Thoracic aorta (tissue), 2 donors: Measurements from ENCODE around the gene TARBP2. TPM values are rescaled to one million over a fixed set of nuclear protein-coding genes. Genes with fewer than 3 reads are reported as not detected.
A peak's percentile ranks its signal among the peaks of the same experiment; 100 is the strongest.

ENCODE experiments used
- ATAC-seq: fragments of 150-250 bp; one replicate; pipeline ENCODE4 v1.8.0; 2017; ENCODE audit warnings: low read depth; ENCODE audit not compliant: insufficient number of reproducible peaks, low FRiP score
- DNase-seq: peaks from one replicate; pipeline ENCODE4 v3.0.0-alpha.2; 2020; ENCODE audit warnings: low spot score
- H3K27ac ChIP-seq, 2 donors: fragments of 200-600 bp; sonication (generic); 1 replicate in 1 of 2; 2 replicates in 1 of 2; pipeline ENCODE4 v1.5.1; 2016; ENCODE audit warnings: mild to moderate bottlenecking in 2 of 2, moderate library complexity in 2 of 2
- H3K27me3 ChIP-seq: fragments of 200-600 bp; sonication (generic); replicated peaks from 2 replicates; pipeline ENCODE4 v1.6.0; 2016; ENCODE audit warnings: mild to moderate bottlenecking; ENCODE audit not compliant: insufficient read depth
- H3K36me3 ChIP-seq: fragments of 200-600 bp; sonication (generic); one replicate; pipeline ENCODE4 v1.5.1; 2016
- H3K4me1 ChIP-seq, 2 donors: fragments of 200-600 bp; sonication (generic); 1 replicate in 1 of 2; 2 replicates in 1 of 2; pipeline versions ENCODE4 v1.5.1 to v1.6.0; 2016; ENCODE audit warnings: low read depth in 2 of 2, mild to moderate bottlenecking in 1 of 2; ENCODE audit not compliant: control insufficient read depth in 1 of 2
- H3K4me3 ChIP-seq: fragments of 200-600 bp; sonication (generic); 2 replicates; pipeline ENCODE4 v1.5.1; 2016; ENCODE audit warnings: mild to moderate bottlenecking
- H3K9me3 ChIP-seq: fragments of 200-600 bp; sonication (generic); 2 replicates; pipeline ENCODE4 v1.5.1; 2016
- CTCF ChIP-seq: fragments of 200-600 bp; sonication (generic); IDR thresholded peaks from one replicate; pipeline ENCODE4 v1.5.1; 2019; ENCODE audit warnings: antibody characterized with exemption
- total RNA-seq, 2 donors: library from RNA; depleted of rRNA; stranded (reverse); fragments of >200 nt; gene quantifications; one replicate each; pipeline versions ENCODE4 v1.1.0 to v1.2.3, GENCODE V29; 2016

Gene TARBP2
- total RNA-seq, 2 donors from 2014 or later: 14.2 to 27.7 TPM

GRCh38 chr12:53502983-53503728 is 2.1 kb downstream of the TARBP2 start:
- H3K4me3 ChIP-seq: peak overlapping the region; percentile 87
- H3K4me1 ChIP-seq: peaks cover 34 to 77% of the 10 kb centered on the region in 2 donors
- no peaks in the 10 kb centered on the region for H3K9me3 ChIP-seq
- no peaks in the 10 kb centered on the region for H3K27me3 ChIP-seq
- H3K36me3 ChIP-seq: no peaks in the 10 kb centered on the region
- TF ChIP-seq CTCF: no peak
- DNase-seq (no peak), ATAC-seq (no peak)
- H3K27ac ChIP-seq: peak overlapping the region; percentile 98 to 99

- no peak for TF ChIP-seq CTCF
- ATAC-seq (no peak), DNase-seq (no peak)
- H3K27ac ChIP-seq: peak overlapping the region; percentile 98 to 99
- no peaks in the 10 kb centered on the region for H3K36me3 ChIP-seq
- peaks cover 31 to 75% of the 10 kb centered on the region in 2 donors for H3K4me1 ChIP-seq
- H3K4me3 ChIP-seq: no peak overlapping the region
- no peaks in the 10 kb centered on the region for H3K9me3 ChIP-seq
- H3K27me3 ChIP-seq: no peaks in the 10 kb centered on the region
Measured at GRCh38 chr12:53504004-53504920, 3.2 kb downstream of the TARBP2 start.

GRCh38 chr12:53505086-53505485 is 4.0 kb downstream of the TARBP2 start:
- Histone ChIP-seq H3K27me3 (no peaks in the 10 kb centered on the region), H3K4me1 (peaks cover 31 to 75% of the 10 kb centered on the region in 2 donors), H3K4me3 (no peak overlapping the region), H3K9me3 (no peaks in the 10 kb centered on the region), H3K27ac (peak overlapping the region; percentile 98 to 99), H3K36me3 (no peaks in the 10 kb centered on the region)
- no peak for TF ChIP-seq CTCF
- ATAC-seq (no peak), DNase-seq (peak; percentile 50)

- TF ChIP-seq CTCF: no peak
- peaks cover 2% of the 10 kb centered on the region for H3K36me3 ChIP-seq
- DNase-seq: no peak
- ATAC-seq: no peak
- no peak overlapping the region for H3K4me3 ChIP-seq
- H3K4me1 ChIP-seq: peaks cover 31 to 75% of the 10 kb centered on the region in 2 donors
- H3K27me3 ChIP-seq: no peaks in the 10 kb centered on the region
- H3K27ac ChIP-seq: peak overlapping the region; percentile 70 to 99
- no peaks in the 10 kb centered on the region for H3K9me3 ChIP-seq
Measured at GRCh38 chr12:53505555-53506449, 4.7 kb downstream of the TARBP2 start.
